ENCODE measurements around the gene ING1.
A peak's percentile ranks its signal among the peaks of the same experiment; 100 is the strongest.

ING1 gene

DNA sequence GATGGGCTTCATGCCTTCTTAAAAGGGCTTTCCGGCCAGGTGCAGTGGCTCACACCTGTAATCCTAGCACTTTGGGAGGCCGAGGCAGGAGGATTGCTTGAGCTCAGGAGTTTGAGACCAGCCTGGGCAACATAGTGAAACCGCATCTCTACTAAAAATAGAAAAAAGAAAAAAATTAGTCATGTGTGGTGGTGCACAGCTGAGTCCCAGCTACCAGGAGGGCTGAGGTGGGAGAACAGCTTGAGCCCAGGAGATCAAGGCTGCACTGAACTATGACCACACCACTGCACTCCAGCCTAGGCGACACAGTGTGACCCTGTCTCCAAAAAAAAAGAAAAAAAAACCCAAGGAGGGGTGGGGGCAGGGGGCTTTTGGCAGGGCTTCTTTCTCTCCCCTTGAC, 14.8 kb upstream of the ING1 start:
- Histone ChIP-seq H2AFZ (ENCODE audit: low read length) (no peak overlapping the region), H3K4me3 (ENCODE audit: low read length, poor library complexity, severe bottlenecking) (no peak overlapping the region), H3F3A (ENCODE audit: low read depth) (no peaks in the 10 kb centered on the region), H3K9ac (ENCODE audit: low read depth, low read length, poor library complexity, severe bottlenecking) (no peak overlapping the region), H3K9me2 (replicated peaks; ENCODE audit: low read depth, low read length) (no peaks in the 10 kb centered on the region), H3K36me3 (ENCODE audit: insufficient read depth, low read length) (peaks cover 14% of the 10 kb centered on the region), H3K27me3 (ENCODE audit: insufficient read depth, low read length, poor library complexity, severe bottlenecking) (no peaks in the 10 kb centered on the region), H3K4me1 (ENCODE audit: insufficient read depth, low read length, poor library complexity, severe bottlenecking) (peaks cover 64% of the 10 kb centered on the region), H4K20me1 (ENCODE audit: insufficient read depth, low read length, poor library complexity, severe bottlenecking) (peaks cover 23% of the 10 kb centered on the region), H3K4me2 (ENCODE audit: low read depth, low read length, poor library complexity, severe bottlenecking) (no peak overlapping the region), H3K9me3 (ENCODE audit: insufficient read depth, low read depth, low read length) (no peaks in the 10 kb centered on the region), H3K79me2 (ENCODE audit: insufficient read depth, low read length) (peaks cover 59% of the 10 kb centered on the region)
- TF ChIP-seq, protein P1, sequence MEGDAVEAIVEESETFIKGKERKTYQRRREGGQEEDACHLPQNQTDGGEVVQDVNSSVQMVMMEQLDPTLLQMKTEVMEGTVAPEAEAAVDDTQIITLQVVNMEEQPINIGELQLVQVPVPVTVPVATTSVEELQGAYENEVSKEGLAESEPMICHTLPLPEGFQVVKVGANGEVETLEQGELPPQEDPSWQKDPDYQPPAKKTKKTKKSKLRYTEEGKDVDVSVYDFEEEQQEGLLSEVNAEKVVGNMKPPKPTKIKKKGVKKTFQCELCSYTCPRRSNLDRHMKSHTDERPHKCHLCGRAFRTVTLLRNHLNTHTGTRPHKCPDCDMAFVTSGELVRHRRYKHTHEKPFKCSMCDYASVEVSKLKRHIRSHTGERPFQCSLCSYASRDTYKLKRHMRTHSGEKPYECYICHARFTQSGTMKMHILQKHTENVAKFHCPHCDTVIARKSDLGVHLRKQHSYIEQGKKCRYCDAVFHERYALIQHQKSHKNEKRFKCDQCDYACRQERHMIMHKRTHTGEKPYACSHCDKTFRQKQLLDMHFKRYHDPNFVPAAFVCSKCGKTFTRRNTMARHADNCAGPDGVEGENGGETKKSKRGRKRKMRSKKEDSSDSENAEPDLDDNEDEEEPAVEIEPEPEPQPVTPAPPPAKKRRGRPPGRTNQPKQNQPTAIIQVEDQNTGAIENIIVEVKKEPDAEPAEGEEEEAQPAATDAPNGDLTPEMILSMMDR (conservative IDR thresholded peaks at IDR 0.05; ENCODE audit: low read length), result no peak
- TF ChIP-seq EZH2phosphoT487 (IDR thresholded peaks at IDR 0.05; ENCODE audit: borderline replicate concordance), result no peak

- Histone ChIP-seq H3K9ac (ENCODE audit: low read depth, low read length, poor library complexity, severe bottlenecking) (no peak overlapping the region), H3K36me3 (ENCODE audit: insufficient read depth, low read length) (peaks cover 14% of the 10 kb centered on the region), H2AFZ (ENCODE audit: low read length) (no peak overlapping the region), H3K4me1 (ENCODE audit: insufficient read depth, low read length, poor library complexity, severe bottlenecking) (peaks cover 70% of the 10 kb centered on the region), H3K4me3 (ENCODE audit: low read length, poor library complexity, severe bottlenecking) (no peak overlapping the region), H3K79me2 (ENCODE audit: insufficient read depth, low read length) (peaks cover 66% of the 10 kb centered on the region), H3F3A (ENCODE audit: low read depth) (no peaks in the 10 kb centered on the region), H3K27me3 (ENCODE audit: insufficient read depth, low read length, poor library complexity, severe bottlenecking) (no peaks in the 10 kb centered on the region), H3K4me2 (ENCODE audit: low read depth, low read length, poor library complexity, severe bottlenecking) (peak overlapping the region; percentile 58), H3K9me3 (ENCODE audit: insufficient read depth, low read depth, low read length) (no peaks in the 10 kb centered on the region), H4K20me1 (ENCODE audit: insufficient read depth, low read length, poor library complexity, severe bottlenecking) (peaks cover 25% of the 10 kb centered on the region), H3K9me2 (replicated peaks; ENCODE audit: low read depth, low read length) (no peaks in the 10 kb centered on the region)
- TF ChIP-seq EZH2phosphoT487 (IDR thresholded peaks at IDR 0.05; ENCODE audit: borderline replicate concordance), result no peak
- TF ChIP-seq, protein P1 (conservative IDR thresholded peaks at IDR 0.05; ENCODE audit: low read length), result no peak
These were observed 14.1 kb upstream of the ING1 start for GRCh38 chr13:110699148-110700145.

- no peaks in the 10 kb centered on the region for H3K9me3 ChIP-seq (ENCODE audit: insufficient read depth, low read depth, low read length)
These were observed 13.3 kb upstream of the ING1 start for GRCh38 chr13:110700186-110700585.

More at GRCh38 chr13:110700186-110700585, 13.3 kb upstream of the ING1 start:
- no peak overlapping the region for H2AFZ ChIP-seq (ENCODE audit: low read length)
- peak overlapping the region; percentile 34 for H3K4me3 ChIP-seq (ENCODE audit: low read length, poor library complexity, severe bottlenecking)
- H3K4me1 ChIP-seq (ENCODE audit: insufficient read depth, low read length, poor library complexity, severe bottlenecking), result peaks cover 74% of the 10 kb centered on the region
- H3K9ac ChIP-seq (ENCODE audit: low read depth, low read length, poor library complexity, severe bottlenecking), result no peak overlapping the region
- no peaks in the 10 kb centered on the region for H3F3A ChIP-seq (ENCODE audit: low read depth)
- no peaks in the 10 kb centered on the region for H3K9me2 ChIP-seq (replicated peaks; ENCODE audit: low read depth, low read length)
- no peak for TF ChIP-seq EZH2phosphoT487 (IDR thresholded peaks at IDR 0.05; ENCODE audit: borderline replicate concordance)
- TF ChIP-seq, protein P1 (conservative IDR thresholded peaks at IDR 0.05; ENCODE audit: low read length), result no peak
- peaks cover 30% of the 10 kb centered on the region for H4K20me1 ChIP-seq (ENCODE audit: insufficient read depth, low read length, poor library complexity, severe bottlenecking)
- peaks cover 74% of the 10 kb centered on the region for H3K79me2 ChIP-seq (ENCODE audit: insufficient read depth, low read length)
- no peaks in the 10 kb centered on the region for H3K27me3 ChIP-seq (ENCODE audit: insufficient read depth, low read length, poor library complexity, severe bottlenecking)
- peaks cover 14% of the 10 kb centered on the region for H3K36me3 ChIP-seq (ENCODE audit: insufficient read depth, low read length)
- H3K4me2 ChIP-seq (ENCODE audit: low read depth, low read length, poor library complexity, severe bottlenecking), result peak overlapping the region; percentile 58

Measured in Loucy (cell line).